Measurements from ENCODE around the gene LCOR.
"Not testable (repeated sequence)": the region's sequence is repeated elsewhere in the genome, so short reads cannot be mapped to it uniquely, and the experiment has no call there.

The LCOR gene

GRCh38 chr10:96935810-96936209 is 103.7 kb downstream of the LCOR start:
- DNase-seq (ENCODE audit: low read depth, low spot score) = no peak

- DNase-seq (ENCODE audit: low read depth, low spot score) = not testable (repeated sequence)
Measured at GRCh38 chr10:96943161-96943560, 111.1 kb downstream of the LCOR start.

GRCh38 chr10:96947036-96947435 is 114.9 kb downstream of the LCOR start:
- no peak for DNase-seq (ENCODE audit: low read depth, low spot score)

- no peak for DNase-seq (ENCODE audit: low read depth, low spot score)
Measured at GRCh38 chr10:96949039-96949683, 117.1 kb downstream of the LCOR start.

GRCh38 chr10:96951954-96952353 is 119.9 kb downstream of the LCOR start:
- no peak for DNase-seq (ENCODE audit: low read depth, low spot score)

- DNase-seq (ENCODE audit: low read depth, low spot score) = no peak
Measured at GRCh38 chr10:96955794-96956193, 123.7 kb downstream of the LCOR start.

- no peak for DNase-seq (ENCODE audit: low read depth, low spot score)
Measured at GRCh38 chr10:96958071-96958470, 126.0 kb downstream of the LCOR start.

GRCh38 chr10:96959733-96960132 is 127.6 kb downstream of the LCOR start:
- DNase-seq (ENCODE audit: low read depth, low spot score) = no peak

- DNase-seq (ENCODE audit: low read depth, low spot score) = no peak
Measured at GRCh38 chr10:96960872-96961271, 128.8 kb downstream of the LCOR start.

GRCh38 chr10:96964131-96964530 is 132.0 kb downstream of the LCOR start:
- DNase-seq (ENCODE audit: low read depth, low spot score) = no peak

GRCh38 chr10:96967847-96968246 is 135.7 kb downstream of the LCOR start:
- DNase-seq (ENCODE audit: low read depth, low spot score) = no peak

- no peak for DNase-seq (ENCODE audit: low read depth, low spot score)
Measured at GRCh38 chr10:96968682-96969423, 136.8 kb downstream of the LCOR start.

- no peak for DNase-seq (ENCODE audit: low read depth, low spot score)
Measured at GRCh38 chr10:96971324-96971723, 139.2 kb downstream of the LCOR start.

- DNase-seq (ENCODE audit: low read depth, low spot score) = no peak
Measured at GRCh38 chr10:96972264-96972663, 140.2 kb downstream of the LCOR start.

GRCh38 chr10:96973809-96974747 is 142.0 kb downstream of the LCOR start:
- no peak for DNase-seq (ENCODE audit: low read depth, low spot score)

GRCh38 chr10:96975136-96975535 is 143.0 kb downstream of the LCOR start:
- no peak for DNase-seq (ENCODE audit: low read depth, low spot score)

- DNase-seq (ENCODE audit: low read depth, low spot score) = no peak
Measured at GRCh38 chr10:96978621-96979154, 146.6 kb downstream of the LCOR start.

- no peak for DNase-seq (ENCODE audit: low read depth, low spot score)
Measured at GRCh38 chr10:96982149-96982930, 150.2 kb downstream of the LCOR start.

GRCh38 chr10:96984541-96985131 is 152.5 kb downstream of the LCOR start:
- no peak for DNase-seq (ENCODE audit: low read depth, low spot score)

- no peak for DNase-seq (ENCODE audit: low read depth, low spot score)
Measured at GRCh38 chr10:96986200-96986856, 154.2 kb downstream of the LCOR start.

All from brain pericyte (primary cell).